HEK293 (cell line): Measurements from ENCODE around the gene PANX3.

Experiments used
- CTCF ChIA-PET: fragments of 350-600 bp; formaldehyde crosslinking; extraction: SDS; loops from one replicate; lab custom pipeline; 2021; ENCODE audit warnings: antibody characterized with exemption; lab: Yijun Ruan, JAX
- POLR2A ChIA-PET: fragments of 300-600 bp; formaldehyde crosslinking; extraction: SDS; loops from one replicate; lab custom pipeline; 2020; ENCODE audit warnings: antibody characterized with exemption, inconsistent platforms; lab: Yijun Ruan, JAX
- H3K27ac ChIP-seq: fragments of 200-500 bp; sonication (Bioruptor generic); 2 replicates; pipeline ENCODE4 v1.5.1; 2014; ENCODE audit warnings: low read depth, low read length, control low read depth, inconsistent platforms; ENCODE audit errors: extremely low read depth
- H3K36me3 ChIP-seq, 2 experiments: fragments of 200-500 bp in 1 of 2; sonication (Bioruptor generic) in 1 of 2; 1 replicate in 1 of 2; 2 replicates in 1 of 2; pipeline ENCODE4 v1.5.1; 2014 to 2017; ENCODE audit warnings: inconsistent platforms in 2 of 2, low read length in 2 of 2; ENCODE audit not compliant: control insufficient read depth in 2 of 2, insufficient read depth in 1 of 2
- H3K4me1 ChIP-seq: fragments of 200-500 bp; sonication (Bioruptor generic); 2 replicates; pipeline ENCODE4 v1.5.1; 2014; ENCODE audit warnings: mild to moderate bottlenecking, low read length, inconsistent platforms; ENCODE audit not compliant: control insufficient read depth, insufficient read depth
- H3K4me3 ChIP-seq: 2 replicates; pipeline ENCODE4 v1.5.1; 2011; ENCODE audit warnings: low read depth, mild to moderate bottlenecking, control low read depth, low read length, moderate library complexity
- H3K9me3 ChIP-seq: fragments of 200-500 bp; sonication (Bioruptor generic); 2 replicates; pipeline ENCODE4 v1.5.1; 2014; ENCODE audit warnings: low read depth, low read length, inconsistent platforms; ENCODE audit not compliant: control insufficient read depth, insufficient read depth
- BCL11A ChIP-seq: fragments of 450-650 bp; formaldehyde crosslinking; IDR thresholded peaks from 2 replicates; pipeline ENCODE4 v1.5.1; 2016; ENCODE audit warnings: low read depth, missing biosample characterization, missing genetic modification characterization
- HOXA7 ChIP-seq: sonication (generic); formaldehyde crosslinking; IDR thresholded peaks from 2 replicates; pipeline ENCODE4 v1.8.1; 2022; ENCODE audit warnings: missing genetic modification reagents, borderline replicate concordance
- KLF1 ChIP-seq: fragments of 450-650 bp; formaldehyde crosslinking; IDR thresholded peaks from 2 replicates; pipeline ENCODE4 v1.5.1; 2016; ENCODE audit warnings: missing biosample characterization, missing genetic modification characterization
- KLF9 ChIP-seq: fragments of 450-650 bp; formaldehyde crosslinking; IDR thresholded peaks from 2 replicates; pipeline ENCODE4 v1.5.1; 2016; ENCODE audit warnings: missing biosample characterization, missing genetic modification characterization, low read depth
- MYNN ChIP-seq: fragments of 450-650 bp; formaldehyde crosslinking; IDR thresholded peaks from 2 replicates; pipeline ENCODE4 v1.5.1; 2016; ENCODE audit warnings: missing biosample characterization, missing genetic modification characterization, borderline replicate concordance
- SALL2 ChIP-seq: fragments of 450-650 bp; formaldehyde crosslinking; IDR thresholded peaks from 2 replicates; pipeline ENCODE4 v1.5.0; 2017; ENCODE audit warnings: missing biosample characterization, mild to moderate bottlenecking, missing genetic modification characterization, borderline replicate concordance
- ZBTB20 ChIP-seq: fragments of 450-650 bp; formaldehyde crosslinking; IDR thresholded peaks from 2 replicates; pipeline ENCODE4 v1.5.1; 2016; ENCODE audit warnings: missing biosample characterization, missing genetic modification characterization
- ZBTB6 ChIP-seq: fragments of 450-650 bp; formaldehyde crosslinking; IDR thresholded peaks from 2 replicates; pipeline ENCODE4 v1.5.1; 2017; ENCODE audit warnings: missing biosample characterization, missing genetic modification characterization
- ZBTB7A ChIP-seq: fragments of 450-650 bp; formaldehyde crosslinking; IDR thresholded peaks from 2 replicates; pipeline ENCODE4 v1.5.1; 2016; ENCODE audit warnings: low read depth, missing biosample characterization, missing genetic modification characterization
- ZEB2 ChIP-seq: fragments of 450-650 bp; formaldehyde crosslinking; IDR thresholded peaks from 2 replicates; pipeline ENCODE4 v1.5.1; 2016; ENCODE audit warnings: missing biosample characterization, missing genetic modification characterization
- ZNF174 ChIP-seq: fragments of 450-650 bp; formaldehyde crosslinking; IDR thresholded peaks from 2 replicates; pipeline ENCODE4 v1.5.0; 2017; ENCODE audit warnings: missing biosample characterization, mild to moderate bottlenecking, missing genetic modification characterization
- ZNF175 ChIP-seq: fragments of 450-650 bp; formaldehyde crosslinking; IDR thresholded peaks from 2 replicates; pipeline ENCODE4 v1.5.1; 2016; ENCODE audit warnings: missing biosample characterization, missing genetic modification characterization
- ZNF18 ChIP-seq: fragments of 450-650 bp; formaldehyde crosslinking; IDR thresholded peaks from 2 replicates; pipeline ENCODE4 v1.5.1; 2016; ENCODE audit warnings: missing biosample characterization, missing genetic modification characterization
- ZNF2 ChIP-seq: fragments of 450-650 bp; formaldehyde crosslinking; IDR thresholded peaks from 2 replicates; pipeline ENCODE4 v1.5.1; 2016; ENCODE audit warnings: missing biosample characterization, missing genetic modification characterization
- ZNF214 ChIP-seq: fragments of 450-650 bp; formaldehyde crosslinking; IDR thresholded peaks from 2 replicates; pipeline ENCODE4 v1.5.1; 2017; ENCODE audit warnings: missing biosample characterization, mild to moderate bottlenecking, missing genetic modification characterization, borderline replicate concordance
- ZNF221 ChIP-seq: fragments of 450-650 bp; formaldehyde crosslinking; IDR thresholded peaks from 2 replicates; pipeline ENCODE4 v1.5.1; 2017; ENCODE audit warnings: missing biosample characterization, missing genetic modification characterization, borderline replicate concordance
- ZNF23 ChIP-seq: fragments of 450-650 bp; formaldehyde crosslinking; IDR thresholded peaks from 2 replicates; pipeline ENCODE4 v1.5.1; 2016; ENCODE audit warnings: missing biosample characterization, missing genetic modification characterization, borderline replicate concordance
- ZNF433 ChIP-seq: fragments of 450-650 bp; formaldehyde crosslinking; IDR thresholded peaks from 2 replicates; pipeline ENCODE4 v1.5.1; 2016; ENCODE audit warnings: missing biosample characterization, missing genetic modification characterization, low read depth
- ZNF623 ChIP-seq: fragments of 450-650 bp; formaldehyde crosslinking; IDR thresholded peaks from 2 replicates; pipeline ENCODE4 v1.5.1; 2016; ENCODE audit warnings: missing biosample characterization, missing genetic modification characterization
- ZNF629 ChIP-seq: fragments of 450-650 bp; formaldehyde crosslinking; IDR thresholded peaks from 2 replicates; pipeline ENCODE4 v1.5.1; 2017; ENCODE audit warnings: missing biosample characterization, missing genetic modification characterization
- ZNF658 ChIP-seq: fragments of 450-650 bp; formaldehyde crosslinking; IDR thresholded peaks from 2 replicates; pipeline ENCODE4; 2016; ENCODE audit warnings: missing biosample characterization, missing genetic modification characterization
- ZNF660 ChIP-seq: fragments of 450-650 bp; IDR thresholded peaks from 2 replicates; pipeline ENCODE4 v1.5.1; 2018; ENCODE audit warnings: missing biosample characterization, mild to moderate bottlenecking, missing genetic modification characterization
- ZNF670 ChIP-seq: fragments of 450-650 bp; formaldehyde crosslinking; IDR thresholded peaks from 2 replicates; pipeline ENCODE4 v1.5.1; 2016; ENCODE audit warnings: missing biosample characterization, missing genetic modification characterization, low read depth
- ZNF692 ChIP-seq: fragments of 450-650 bp; formaldehyde crosslinking; IDR thresholded peaks from 2 replicates; pipeline ENCODE4 v1.5.1; 2016; ENCODE audit warnings: missing biosample characterization, missing genetic modification characterization
- ZNF747 ChIP-seq: fragments of 450-650 bp; formaldehyde crosslinking; IDR thresholded peaks from 2 replicates; pipeline ENCODE4 v1.5.1; 2016; ENCODE audit warnings: missing biosample characterization, missing genetic modification characterization
- TF ChIP-seq, protein P1 (sequence below): fragments of 450-650 bp; IDR thresholded peaks from 2 replicates; pipeline ENCODE4 v1.5.1; 2018; ENCODE audit warnings: missing biosample characterization, missing genetic modification characterization
- TF ChIP-seq, protein P2 (sequence below): fragments of 450-650 bp; formaldehyde crosslinking; IDR thresholded peaks from 2 replicates; pipeline ENCODE4 v1.5.1; 2016; ENCODE audit warnings: missing biosample characterization, missing genetic modification characterization

PANX3 gene

GRCh38 chr11:124591430-124591829 is 19.8 kb upstream of the PANX3 start:
- POLR2A ChIA-PET = no interaction called here
- TF ChIP-seq ZNF221 (tag by site-specific recombination) (no peak), ZNF23 (tag by site-specific recombination) (no peak), ZNF660 (tag by site-specific recombination) (no peak), ZNF670 (tag by site-specific recombination) (no peak), ZBTB20 (tag by site-specific recombination) (no peak), SALL2 (tag by site-specific recombination) (no peak), ZNF629 (tag by site-specific recombination) (no peak), HOXA7 (CRISPR knock-in tag) (no peak), ZNF623 (no peak)
- CTCF ChIA-PET = no interaction called here
- Histone ChIP-seq H3K27ac (no peak overlapping the region), H3K4me3 (no peak overlapping the region), H3K4me1 (no peaks in the 10 kb centered on the region), H3K36me3 (no peaks in the 10 kb centered on the region), H3K9me3 (no peaks in the 10 kb centered on the region)

- no peak overlapping the region for H3K27ac ChIP-seq
- no peak overlapping the region for H3K4me3 ChIP-seq
- no peaks in the 10 kb centered on the region for H3K9me3 ChIP-seq
- no peaks in the 10 kb centered on the region for H3K4me1 ChIP-seq
- no peaks in the 10 kb centered on the region for H3K36me3 ChIP-seq
- ChIA-PET POLR2A (no interaction called here), CTCF (interaction anchor here (0.6 to 2.0 kb wide), 4 partner anchors 178 to 952 kb away, joined by 3 to 9 read pairs (median 5); no protein-coding TSS in a partner anchor)
- TF ChIP-seq ZBTB7A (tag by site-specific recombination) (no peak), KLF9 (tag by site-specific recombination) (no peak), BCL11A (tag by site-specific recombination) (no peak), ZNF692 (tag by site-specific recombination) (no peak), ZNF433 (no peak), KLF1 (tag by site-specific recombination) (no peak), ZNF747 (no peak), ZNF175 (tag by site-specific recombination) (no peak), MYNN (tag by site-specific recombination) (no peak)
Measured at GRCh38 chr11:124592627-124593026, 18.6 kb upstream of the PANX3 start.

DNA sequence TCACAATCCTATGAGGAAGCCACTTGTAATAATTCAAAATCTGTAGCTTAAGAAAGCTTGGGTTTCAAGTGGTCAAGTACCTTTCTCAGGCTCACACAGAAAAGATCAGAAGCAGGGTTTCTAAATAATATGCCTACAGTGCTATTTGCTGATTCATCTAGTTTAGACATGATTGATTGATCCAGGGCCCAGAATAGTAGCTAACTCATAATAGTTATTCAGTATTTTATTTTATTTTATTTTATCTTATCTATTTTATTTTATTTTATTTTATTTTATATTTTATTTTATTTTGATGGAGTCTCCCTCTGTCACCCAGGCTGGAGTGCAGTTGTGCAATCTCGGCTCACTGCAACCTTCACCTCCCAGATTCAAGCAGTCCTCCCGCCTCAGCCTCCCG is 15.9 kb upstream of the PANX3 start:
- Histone ChIP-seq H3K4me3 (no peak overlapping the region), H3K9me3 (no peaks in the 10 kb centered on the region), H3K4me1 (no peaks in the 10 kb centered on the region), H3K36me3 (no peaks in the 10 kb centered on the region), H3K27ac (no peak overlapping the region)
- CTCF ChIA-PET = interaction anchor here (1.6 kb wide), 1 partner anchor 180 kb away, joined by 4 read pairs; no protein-coding TSS in a partner anchor
- POLR2A ChIA-PET = no interaction called here
- TF ChIP-seq ZNF18 (no peak), ZNF2 (tag by site-specific recombination) (no peak), ZEB2 (tag by site-specific recombination) (no peak), ZNF658 (tag by site-specific recombination) (no peak), ZNF214 (tag by site-specific recombination) (no peak), ZNF174 (tag by site-specific recombination) (no peak), ZBTB6 (tag by site-specific recombination) (no peak)
- TF ChIP-seq, protein P1, sequence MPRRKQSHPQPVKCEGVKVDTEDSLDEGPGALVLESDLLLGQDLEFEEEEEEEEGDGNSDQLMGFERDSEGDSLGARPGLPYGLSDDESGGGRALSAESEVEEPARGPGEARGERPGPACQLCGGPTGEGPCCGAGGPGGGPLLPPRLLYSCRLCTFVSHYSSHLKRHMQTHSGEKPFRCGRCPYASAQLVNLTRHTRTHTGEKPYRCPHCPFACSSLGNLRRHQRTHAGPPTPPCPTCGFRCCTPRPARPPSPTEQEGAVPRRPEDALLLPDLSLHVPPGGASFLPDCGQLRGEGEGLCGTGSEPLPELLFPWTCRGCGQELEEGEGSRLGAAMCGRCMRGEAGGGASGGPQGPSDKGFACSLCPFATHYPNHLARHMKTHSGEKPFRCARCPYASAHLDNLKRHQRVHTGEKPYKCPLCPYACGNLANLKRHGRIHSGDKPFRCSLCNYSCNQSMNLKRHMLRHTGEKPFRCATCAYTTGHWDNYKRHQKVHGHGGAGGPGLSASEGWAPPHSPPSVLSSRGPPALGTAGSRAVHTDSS = no peak
- TF ChIP-seq, protein P2, sequence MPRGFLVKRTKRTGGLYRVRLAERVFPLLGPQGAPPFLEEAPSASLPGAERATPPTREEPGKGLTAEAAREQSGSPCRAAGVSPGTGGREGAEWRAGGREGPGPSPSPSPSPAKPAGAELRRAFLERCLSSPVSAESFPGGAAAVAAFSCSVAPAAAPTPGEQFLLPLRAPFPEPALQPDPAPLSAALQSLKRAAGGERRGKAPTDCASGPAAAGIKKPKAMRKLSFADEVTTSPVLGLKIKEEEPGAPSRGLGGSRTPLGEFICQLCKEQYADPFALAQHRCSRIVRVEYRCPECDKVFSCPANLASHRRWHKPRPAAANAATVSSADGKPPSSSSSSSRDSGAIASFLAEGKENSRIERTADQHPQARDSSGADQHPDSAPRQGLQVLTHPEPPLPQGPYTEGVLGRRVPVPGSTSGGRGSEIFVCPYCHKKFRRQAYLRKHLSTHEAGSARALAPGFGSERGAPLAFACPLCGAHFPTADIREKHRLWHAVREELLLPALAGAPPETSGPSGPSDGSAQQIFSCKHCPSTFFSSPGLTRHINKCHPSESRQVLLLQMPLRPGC (tag by site-specific recombination) = no peak
